Endothelial cell of umbilical vein (primary cell): ENCODE data around the gene DUSP28. TPM values are rescaled to one million over a fixed set of nuclear protein-coding genes. Genes with fewer than 3 reads are reported as not detected.

Experiments
- BruUV-seq: library from RNA; stranded (reverse); fragments of 400-500 nt; replicated peaks from 2 replicates; lab custom pipeline; 2021; lab: Mats Ljungman, UMichigan
- CTCF ChIA-PET: fragments of 300-600, 350-600 bp; sonication (Branson Sonifier 250); formaldehyde crosslinking; loops from one replicate; lab custom pipeline; 2021; ENCODE audit warnings: antibody characterized with exemption, inconsistent platforms; lab: Charles Lee
- POLR2A ChIA-PET: fragments of 300-600, 350-600 bp; sonication (Branson Sonifier 250); formaldehyde crosslinking; loops from one replicate; lab custom pipeline; 2021; ENCODE audit warnings: antibody characterized with exemption, inconsistent platforms; lab: Charles Lee
- DNase-seq: peaks from one replicate; pipeline ENCODE4 v3.0.0-alpha.2; 2011; ENCODE audit warnings: low read depth, low spot score
- FAIRE-seq: peaks from 2 replicates; lab custom pipeline; 2011; peaks lifted over from hg19 to GRCh38; lab: Jason Lieb, UNC
- H2AFZ ChIP-seq: 2 replicates; pipeline ENCODE4 v1.6.0; 2012; ENCODE audit warnings: low read depth, low read length, control low read depth, inconsistent platforms
- H3K27ac ChIP-seq: 2 replicates; pipeline ENCODE4 v1.5.1; 2011; ENCODE audit warnings: low read depth, mild to moderate bottlenecking, control low read depth, low read length, moderate library complexity; ENCODE audit not compliant: insufficient read depth
- H3K27me3 ChIP-seq, 2 experiments: 2 replicates each; pipeline versions ENCODE4 v1.6.0 to v1.6.1; 2011; ENCODE audit warnings: low read length in 2 of 2, mixed read lengths in 1 of 2; ENCODE audit not compliant: control insufficient read depth in 2 of 2, insufficient read depth in 2 of 2
- H3K36me3 ChIP-seq, 2 experiments: 2 replicates in 1 of 2; 3 replicates in 1 of 2; pipeline ENCODE4 v1.5.1; 2011; ENCODE audit warnings: low read length in 2 of 2, mild to moderate bottlenecking in 1 of 2, moderate library complexity in 1 of 2; ENCODE audit not compliant: control insufficient read depth in 2 of 2, insufficient read depth in 2 of 2; ENCODE audit errors: extremely low read depth in 1 of 2
- H3K4me1 ChIP-seq: 3 replicates; pipeline ENCODE4 v1.5.1; 2011; ENCODE audit warnings: mild to moderate bottlenecking, low read length; ENCODE audit not compliant: control insufficient read depth, insufficient read depth; ENCODE audit errors: extremely low read depth
- H3K4me2 ChIP-seq: 2 replicates; pipeline ENCODE4 v1.6.1; 2011; ENCODE audit warnings: low read length, control low read depth, mixed read lengths; ENCODE audit not compliant: insufficient read depth
- H3K4me3 ChIP-seq, 3 experiments: fragments of 200-600 bp in 1 of 3; sonication (generic), shearing (Covaris generic) in 1 of 3; replicated peaks in 1 of 3; 2 replicates each; pipeline ENCODE4 v1.5.1; 2011 to 2016; ENCODE audit warnings: control low read depth in 3 of 3, low read length in 3 of 3, mild to moderate bottlenecking in 2 of 3, inconsistent platforms in 1 of 3, low read depth in 1 of 3, moderate library complexity in 1 of 3; ENCODE audit not compliant: insufficient read depth in 1 of 3
- H3K79me2 ChIP-seq: 2 replicates; pipeline ENCODE4 v1.6.0; 2012; ENCODE audit warnings: low read length, inconsistent platforms; ENCODE audit not compliant: control insufficient read depth, insufficient read depth
- H3K9ac ChIP-seq: replicated peaks from 2 replicates; pipeline ENCODE3; 2011; ENCODE audit warnings: low read length, control low read depth; ENCODE audit not compliant: insufficient read depth; ENCODE audit errors: extremely low read depth
- H3K9me1 ChIP-seq: replicated peaks from 3 replicates; pipeline ENCODE4 v1.6.0; 2011; ENCODE audit warnings: mild to moderate bottlenecking, low read length; ENCODE audit not compliant: control insufficient read depth, insufficient read depth; ENCODE audit errors: extremely low read depth
- H3K9me3 ChIP-seq: replicated peaks from 2 replicates; pipeline ENCODE4 v1.5.1; 2012; ENCODE audit warnings: low read length, inconsistent platforms; ENCODE audit not compliant: control insufficient read depth, insufficient read depth
- H4K20me1 ChIP-seq: replicated peaks from 2 replicates; pipeline ENCODE3; 2011; ENCODE audit warnings: mild to moderate bottlenecking, low read length; ENCODE audit not compliant: control insufficient read depth, insufficient read depth; ENCODE audit errors: extremely low read depth
- CTCF ChIP-seq, 2 donors: IDR thresholded peaks; 1 replicate in 1 of 2; 2 replicates in 1 of 2; pipeline ENCODE4 v1.5.1; 2011; ENCODE audit warnings: low read length in 2 of 2, mild to moderate bottlenecking in 2 of 2, moderate library complexity in 2 of 2, control low read depth in 1 of 2, inconsistent platforms in 1 of 2, low read depth in 1 of 2; ENCODE audit not compliant: insufficient read depth in 1 of 2; ENCODE audit errors: extremely low read depth in 1 of 2
- EZH2 ChIP-seq: IDR thresholded peaks from 2 replicates; pipeline ENCODE4 v1.6.1; 2012; ENCODE audit warnings: borderline replicate concordance, low read depth, mild to moderate bottlenecking, moderate library complexity, low read length, inconsistent platforms; ENCODE audit not compliant: severe bottlenecking
- FOS ChIP-seq: IDR thresholded peaks from 2 replicates; pipeline ENCODE4 v1.6.1; 2011; ENCODE audit warnings: mild to moderate bottlenecking, low read length, moderate library complexity, borderline replicate concordance; ENCODE audit not compliant: insufficient read depth
- GATA2 ChIP-seq: IDR thresholded peaks from 2 replicates; pipeline ENCODE4 v1.7.0; 2011; ENCODE audit warnings: low read depth, mild to moderate bottlenecking, moderate library complexity, mixed read lengths, low read length; ENCODE audit not compliant: insufficient read length, insufficient read depth
- JUN ChIP-seq: IDR thresholded peaks from 2 replicates; pipeline ENCODE4 v1.6.1; 2011; ENCODE audit warnings: borderline replicate concordance, low read depth; ENCODE audit not compliant: insufficient read length, insufficient read depth
- MAX ChIP-seq: IDR thresholded peaks from 2 replicates; pipeline ENCODE4 v1.6.1; 2011; ENCODE audit not compliant: insufficient read depth, insufficient read length
- MYC ChIP-seq: IDR thresholded peaks from one replicate; pipeline ENCODE4 v1.6.1; 2011; ENCODE audit warnings: mild to moderate bottlenecking, low read depth, low read length
- POLR2A ChIP-seq: IDR thresholded peaks from 2 replicates; pipeline ENCODE4 v1.6.1; 2012; ENCODE audit warnings: low read depth, mild to moderate bottlenecking, control low read depth, low read length
- POLR2AphosphoS5 ChIP-seq: IDR thresholded peaks from 2 replicates; pipeline ENCODE4 v1.6.1; 2012; ENCODE audit warnings: low read depth, mild to moderate bottlenecking, control low read depth, low read length, moderate library complexity; ENCODE audit not compliant: insufficient read depth
- dilution Hi-C: fragments of 300-500 bp; cut with MboI; formaldehyde crosslinking; loops from one replicate; pipeline ENCODE4 v1.15.0; 2019; ENCODE audit warnings: low sequenced_read_pairs; ENCODE audit not compliant: extremely low pct_ligation_motif_present
- intact Hi-C: fragments of 100-400 bp; cut with micrococcal nuclease; formaldehyde crosslinking; loops from one replicate; pipeline ENCODE4 v1.10.0; 2022
- polyA plus RNA-seq, 4 experiments: library from polyadenylated mRNA; depleted of rRNA in 3 of 4; stranded (reverse) in 3 of 4; unstranded in 1 of 4; fragments of >200 nt; gene quantifications; 2 replicates each; pipeline versions ENCODE4 v1.2.1 to v1.2.3, GENCODE V29; 2011 to 2012; ENCODE audit warnings: missing spikeins in 1 of 4
- total RNA-seq: library from RNA; stranded (reverse); gene quantifications from 2 replicates; pipeline ENCODE4 v1.2.3, GENCODE V29; 2021

Gene DUSP28
- total and polyA plus RNA-seq, 2 donors (not counting 3 experiments of a cell fraction or from before 2014, with no cell fraction given) = 2.2 to 4.3 TPM

- dilution Hi-C loops = no loop called here
Observed at GRCh38 chr2:240517342-240517741, 42.8 kb upstream of the DUSP28 start.

More at GRCh38 chr2:240517342-240517741, 42.8 kb upstream of the DUSP28 start:
- no peak for FAIRE-seq
- Histone ChIP-seq H2AFZ (no peak overlapping the region), H3K27me3 (peaks cover 3 to 9% of the 10 kb centered on the region in 2 experiments), H3K9me1 (no peaks in the 10 kb centered on the region), H3K4me1 (no peaks in the 10 kb centered on the region), H3K4me2 (no peak overlapping the region), H3K9ac (no peak overlapping the region), H3K4me3 (no peak overlapping the region), H3K79me2 (no peaks in the 10 kb centered on the region), H3K9me3 (no peaks in the 10 kb centered on the region), H3K27ac (no peak overlapping the region), H4K20me1 (no peaks in the 10 kb centered on the region), H3K36me3 (no peaks in the 10 kb centered on the region)
- ChIA-PET CTCF (interaction anchor here (2.2 kb wide), 1 partner anchor 323 kb away, joined by 8 read pairs; no protein-coding TSS in a partner anchor), POLR2A (no interaction called here)
- no peak for TF ChIP-seq MYC
- no peak for TF ChIP-seq FOS
- no peak for TF ChIP-seq EZH2
- TF ChIP-seq CTCF (IDR thresholded peaks at IDR 0.05; ENCODE audit: extremely low read depth in 1 of 2, insufficient read depth in 1 of 2, low read depth in 1 of 2, low read length in 2 of 2) = no peak
- TF ChIP-seq MAX = no peak
- no peak for TF ChIP-seq GATA2
- TF ChIP-seq POLR2AphosphoS5 = no peak
- no peak for TF ChIP-seq POLR2A
- TF ChIP-seq JUN = no peak
- intact Hi-C loops = no loop called here
- BruUV-seq = no TSS peak
- no peak for DNase-seq
